Measurements from ENCODE around the gene SLC35B1.

Gene SLC35B1

DNA sequence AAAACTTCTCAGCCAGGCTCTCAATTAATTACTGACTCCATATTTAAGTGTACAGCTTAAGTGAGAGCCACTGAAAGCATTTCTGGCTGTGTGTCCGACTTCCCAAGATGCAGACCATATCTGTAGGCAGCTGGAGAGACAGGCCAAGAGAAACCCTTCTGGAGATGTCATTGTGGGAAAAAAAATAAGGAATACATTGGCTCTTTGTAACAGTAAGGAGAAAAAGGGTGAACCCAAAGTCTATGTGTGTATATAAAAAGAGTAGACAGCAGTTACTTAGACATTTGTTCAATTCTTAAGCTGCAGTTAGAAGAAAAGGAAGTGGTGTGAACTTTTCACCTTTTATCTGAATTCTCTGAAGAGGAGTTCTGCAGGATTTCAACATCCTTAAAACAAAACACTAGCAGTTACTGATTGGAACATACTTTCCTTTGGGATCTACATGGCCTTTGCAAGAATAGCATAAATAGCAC, 34.4 kb upstream of the SLC35B1 start:
- Histone ChIP-seq H3K27me3 (ENCODE audit: insufficient read depth, poor library complexity, severe bottlenecking) (no peaks in the 10 kb centered on the region), H3K4me1 (ENCODE audit: insufficient read depth, poor library complexity, severe bottlenecking) (no peaks in the 10 kb centered on the region), H3K36me3 (ENCODE audit: low read depth) (no peaks in the 10 kb centered on the region), H3K9me3 (ENCODE audit: severe bottlenecking) (no peaks in the 10 kb centered on the region), H3K27ac (ENCODE audit: poor library complexity, severe bottlenecking) (no peak overlapping the region), H3K4me3 (ENCODE audit: severe bottlenecking) (no peak overlapping the region)
- TF ChIP-seq, protein P1, sequence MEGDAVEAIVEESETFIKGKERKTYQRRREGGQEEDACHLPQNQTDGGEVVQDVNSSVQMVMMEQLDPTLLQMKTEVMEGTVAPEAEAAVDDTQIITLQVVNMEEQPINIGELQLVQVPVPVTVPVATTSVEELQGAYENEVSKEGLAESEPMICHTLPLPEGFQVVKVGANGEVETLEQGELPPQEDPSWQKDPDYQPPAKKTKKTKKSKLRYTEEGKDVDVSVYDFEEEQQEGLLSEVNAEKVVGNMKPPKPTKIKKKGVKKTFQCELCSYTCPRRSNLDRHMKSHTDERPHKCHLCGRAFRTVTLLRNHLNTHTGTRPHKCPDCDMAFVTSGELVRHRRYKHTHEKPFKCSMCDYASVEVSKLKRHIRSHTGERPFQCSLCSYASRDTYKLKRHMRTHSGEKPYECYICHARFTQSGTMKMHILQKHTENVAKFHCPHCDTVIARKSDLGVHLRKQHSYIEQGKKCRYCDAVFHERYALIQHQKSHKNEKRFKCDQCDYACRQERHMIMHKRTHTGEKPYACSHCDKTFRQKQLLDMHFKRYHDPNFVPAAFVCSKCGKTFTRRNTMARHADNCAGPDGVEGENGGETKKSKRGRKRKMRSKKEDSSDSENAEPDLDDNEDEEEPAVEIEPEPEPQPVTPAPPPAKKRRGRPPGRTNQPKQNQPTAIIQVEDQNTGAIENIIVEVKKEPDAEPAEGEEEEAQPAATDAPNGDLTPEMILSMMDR (IDR thresholded peaks at IDR 0.05; ENCODE audit: poor library complexity, severe bottlenecking) = no peak
- ATAC-seq (ENCODE audit: low read depth) (no peak), DNase-seq (ENCODE audit: low spot score) (no peak)

DNA sequence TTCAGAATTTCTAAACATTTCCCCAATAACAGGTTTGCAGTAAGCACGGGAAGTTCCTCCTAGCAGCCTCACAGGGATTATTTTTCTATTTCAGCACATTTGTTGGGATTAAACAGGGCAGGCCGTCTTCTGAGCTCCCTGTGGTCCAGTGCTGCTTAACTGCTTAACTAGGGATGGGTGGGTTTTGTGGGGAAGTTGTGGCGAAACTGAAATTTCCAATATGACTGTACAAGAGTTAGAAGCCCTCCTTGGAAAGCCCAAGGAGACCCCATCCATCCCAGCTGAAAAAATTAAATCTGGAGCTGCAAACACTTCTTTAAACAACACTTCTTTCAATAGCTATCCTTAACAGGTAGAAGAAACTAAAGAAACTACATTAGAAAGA, 33.9 kb upstream of the SLC35B1 start:
- DNase-seq (ENCODE audit: low spot score) (no peak), ATAC-seq (ENCODE audit: low read depth) (no peak)
- Histone ChIP-seq H3K9me3 (ENCODE audit: severe bottlenecking) (no peaks in the 10 kb centered on the region), H3K27me3 (ENCODE audit: insufficient read depth, poor library complexity, severe bottlenecking) (no peaks in the 10 kb centered on the region), H3K27ac (ENCODE audit: poor library complexity, severe bottlenecking) (no peak overlapping the region), H3K4me3 (ENCODE audit: severe bottlenecking) (no peak overlapping the region), H3K4me1 (ENCODE audit: insufficient read depth, poor library complexity, severe bottlenecking) (no peaks in the 10 kb centered on the region), H3K36me3 (ENCODE audit: low read depth) (no peaks in the 10 kb centered on the region)
- TF ChIP-seq, protein P1 (IDR thresholded peaks at IDR 0.05; ENCODE audit: poor library complexity, severe bottlenecking) = no peak

DNA sequence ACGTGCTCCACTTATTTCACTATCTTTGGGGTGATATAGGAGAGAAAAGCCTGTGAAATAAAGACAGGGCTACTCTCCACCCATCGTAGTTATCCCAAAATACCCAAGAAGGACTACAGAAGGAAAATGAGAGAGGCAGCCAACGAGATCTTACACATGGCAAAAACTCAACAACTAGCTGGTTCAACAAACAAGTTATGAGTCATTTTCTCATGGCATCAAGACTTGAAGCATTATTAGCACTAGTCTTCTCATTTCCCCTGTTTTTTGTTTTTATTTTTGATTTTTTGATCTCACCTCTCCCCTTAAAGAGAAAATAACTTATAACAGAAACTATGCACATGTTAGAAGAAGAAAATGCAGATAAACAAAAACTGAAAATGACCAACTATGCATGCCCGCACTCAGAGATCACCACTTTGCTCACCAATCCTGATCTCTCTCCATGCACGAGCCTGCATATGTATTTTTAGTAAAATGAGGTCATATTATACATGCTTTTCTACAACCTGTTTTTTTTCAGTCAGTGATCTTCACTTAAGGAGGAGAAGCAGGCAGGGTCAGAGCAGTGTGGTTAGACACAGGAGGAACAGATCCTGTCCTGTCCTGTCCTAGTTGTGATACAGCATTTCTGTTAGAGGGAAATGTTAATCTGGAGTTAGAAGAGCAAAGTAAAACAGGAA, 33.4 kb upstream of the SLC35B1 start:
- ATAC-seq (ENCODE audit: low read depth) (no peak), DNase-seq (ENCODE audit: low spot score) (no peak)
- no peaks in the 10 kb centered on the region for H3K36me3 ChIP-seq (ENCODE audit: low read depth)
- no peaks in the 10 kb centered on the region for H3K9me3 ChIP-seq (ENCODE audit: severe bottlenecking)
- TF ChIP-seq, protein P1 (IDR thresholded peaks at IDR 0.05; ENCODE audit: poor library complexity, severe bottlenecking) = no peak
- H3K4me1 ChIP-seq (ENCODE audit: insufficient read depth, poor library complexity, severe bottlenecking) = no peaks in the 10 kb centered on the region
- H3K27me3 ChIP-seq (ENCODE audit: insufficient read depth, poor library complexity, severe bottlenecking) = no peaks in the 10 kb centered on the region
- no peak overlapping the region for H3K4me3 ChIP-seq (ENCODE audit: severe bottlenecking)
- H3K27ac ChIP-seq (ENCODE audit: poor library complexity, severe bottlenecking) = no peak overlapping the region

DNA sequence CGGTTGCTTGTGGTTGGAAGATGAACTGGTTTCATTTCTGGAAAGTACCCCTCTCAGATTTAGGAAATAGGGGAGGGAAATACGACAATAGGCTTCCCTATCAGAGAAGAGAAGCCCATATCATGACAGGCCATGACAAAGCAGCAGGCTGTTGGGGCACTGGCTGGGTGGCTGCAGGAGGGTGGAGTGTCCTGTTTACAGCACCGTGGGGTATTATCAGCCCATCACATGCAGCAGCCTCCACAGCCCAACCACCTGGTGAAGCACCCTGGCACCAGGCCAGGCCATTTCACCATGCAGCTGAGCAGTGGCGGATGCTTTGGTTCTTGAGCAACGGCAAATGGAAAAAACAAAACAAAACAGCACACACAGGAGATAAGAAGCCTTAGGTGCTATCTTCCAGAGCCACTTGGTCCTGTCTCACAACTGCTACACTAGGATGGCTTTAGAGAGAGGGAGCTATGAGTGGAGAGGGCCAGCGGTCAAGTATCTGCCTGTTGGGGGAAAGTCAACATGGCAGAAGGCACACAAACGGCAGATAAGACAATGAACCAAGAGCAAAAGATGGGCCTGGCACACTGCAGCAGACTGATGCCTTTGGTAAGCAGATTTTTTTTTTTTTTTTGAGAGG, 32.0 kb upstream of the SLC35B1 start:
- H3K27ac ChIP-seq (ENCODE audit: poor library complexity, severe bottlenecking) = no peak overlapping the region
- TF ChIP-seq, protein P1 (IDR thresholded peaks at IDR 0.05; ENCODE audit: poor library complexity, severe bottlenecking) = no peak
- no peaks in the 10 kb centered on the region for H3K9me3 ChIP-seq (ENCODE audit: severe bottlenecking)
- no peak for DNase-seq (ENCODE audit: low spot score)
- peak; percentile 36; the same call in 2 of the 3 replicates for ATAC-seq (ENCODE audit: low read depth)
- H3K36me3 ChIP-seq (ENCODE audit: low read depth) = no peaks in the 10 kb centered on the region
- H3K4me1 ChIP-seq (ENCODE audit: insufficient read depth, poor library complexity, severe bottlenecking) = no peaks in the 10 kb centered on the region
- no peak overlapping the region for H3K4me3 ChIP-seq (ENCODE audit: severe bottlenecking)
- no peaks in the 10 kb centered on the region for H3K27me3 ChIP-seq (ENCODE audit: insufficient read depth, poor library complexity, severe bottlenecking)

Data from RWPE2 (cell line).